SK-N-SH (cell line): ENCODE data around the gene VWF. TPM values are rescaled to one million over a fixed set of nuclear protein-coding genes. Genes with fewer than 3 reads are reported as not detected.

ENCODE experiments used
- CTCF ChIA-PET: fragments of 300-600, 350-600 bp; formaldehyde crosslinking; extraction: SDS; loops from one replicate; lab custom pipeline; 2021; lab: Yijun Ruan, JAX
- POLR2A ChIA-PET: fragments of 350-600 bp; sonication (Branson Sonifier 250); formaldehyde crosslinking; extraction: SDS; loops from one replicate; lab custom pipeline; 2020; ENCODE audit warnings: antibody characterized with exemption, inconsistent platforms; lab: Yijun Ruan, JAX
- DNase-seq: peaks from one replicate; pipeline ENCODE4 v3.0.0; 2012
- H2AFZ ChIP-seq: fragments of 200-600 bp; sonication (generic); 2 replicates; pipeline ENCODE4 v1.8.1; 2016; ENCODE audit warnings: antibody characterized with exemption, mild to moderate bottlenecking, low read depth
- H3F3A ChIP-seq: fragments of 200-600 bp; sonication (generic); replicated peaks from 2 replicates; pipeline ENCODE3; 2016; ENCODE audit warnings: antibody characterized with exemption, mild to moderate bottlenecking; ENCODE audit not compliant: insufficient read depth
- H3K27ac ChIP-seq, 2 experiments: fragments of 200-500 bp in 1 of 2; fragments of 200-600 bp in 1 of 2; sonication (Bioruptor generic) in 1 of 2; sonication (generic), shearing (Covaris generic) in 1 of 2; 2 replicates each; pipeline versions ENCODE4 v1.5.1 to v1.6.1; 2014 to 2016; ENCODE audit warnings: low read depth in 2 of 2, inconsistent platforms in 1 of 2, low read length in 1 of 2, mild to moderate bottlenecking in 1 of 2, mixed read lengths in 1 of 2
- H3K27me3 ChIP-seq: fragments of 200-600 bp; sonication (generic), shearing (Covaris generic); 2 replicates; pipeline ENCODE4 v1.6.1; 2016; ENCODE audit warnings: mixed run types; ENCODE audit not compliant: insufficient read depth
- H3K36me3 ChIP-seq, 2 experiments: fragments of 200-500 bp in 1 of 2; fragments of 200-600 bp in 1 of 2; sonication (Bioruptor generic) in 1 of 2; sonication (generic) in 1 of 2; replicated peaks in 1 of 2; 2 replicates each; pipeline versions ENCODE3 to v1.5.1; 2014 to 2016; ENCODE audit warnings: low read length in 1 of 2, mild to moderate bottlenecking in 1 of 2; ENCODE audit not compliant: insufficient read depth in 2 of 2, control insufficient read depth in 1 of 2
- H3K4me1 ChIP-seq, 2 experiments: fragments of 200-500 bp in 1 of 2; fragments of 200-600 bp in 1 of 2; sonication (Bioruptor generic) in 1 of 2; sonication (generic), shearing (Covaris generic) in 1 of 2; 2 replicates each; pipeline versions ENCODE4 v1.5.1 to v1.6.1; 2014 to 2016; ENCODE audit warnings: low read depth in 1 of 2, low read length in 1 of 2, mixed run types in 1 of 2; ENCODE audit not compliant: insufficient read depth in 2 of 2, control insufficient read depth in 1 of 2
- H3K4me2 ChIP-seq: fragments of 200-600 bp; sonication (generic), shearing (Covaris generic); 2 replicates; pipeline ENCODE4 v1.6.1; 2017; ENCODE audit warnings: mixed run types
- H3K4me3 ChIP-seq, 2 experiments: fragments of 200-500 bp in 1 of 2; fragments of 200-600 bp in 1 of 2; sonication (Bioruptor generic) in 1 of 2; sonication (generic), shearing (Covaris generic) in 1 of 2; 2 replicates each; pipeline versions ENCODE4 v1.5.1 to v1.8.1; 2014 to 2016; ENCODE audit warnings: low read depth in 2 of 2, inconsistent platforms in 1 of 2, low read length in 1 of 2, mild to moderate bottlenecking in 1 of 2, mixed read lengths in 1 of 2, moderate library complexity in 1 of 2
- H3K79me2 ChIP-seq: fragments of 200-600 bp; sonication (generic); 2 replicates; pipeline ENCODE4 v1.8.1; 2017; ENCODE audit warnings: mild to moderate bottlenecking; ENCODE audit not compliant: insufficient read depth
- H3K9ac ChIP-seq: fragments of 200-600 bp; sonication (generic); 2 replicates; pipeline ENCODE4 v1.6.1; 2017; ENCODE audit warnings: mixed run types
- H3K9me2 ChIP-seq: fragments of 200-600 bp; sonication (generic); 2 replicates; pipeline ENCODE4 v1.6.1; 2017; ENCODE audit warnings: mixed run types
- H3K9me3 ChIP-seq: fragments of 200-600 bp; sonication (generic); 2 replicates; pipeline ENCODE4 v1.6.1; 2017; ENCODE audit warnings: mixed run types, mild to moderate bottlenecking, moderate library complexity
- H4K20me1 ChIP-seq: fragments of 200-600 bp; sonication (generic); 2 replicates; pipeline ENCODE4 v1.6.1; 2017; ENCODE audit warnings: mild to moderate bottlenecking, mixed run types; ENCODE audit not compliant: insufficient read depth
- ELF1 ChIP-seq: IDR thresholded peaks from 2 replicates; pipeline ENCODE4 v1.4.0; 2012
- GATA2 ChIP-seq: sonication (generic); formaldehyde crosslinking; IDR thresholded peaks from 2 replicates; pipeline ENCODE4 v1.5.0; 2020; ENCODE audit warnings: mild to moderate bottlenecking, missing genetic modification reagents
- JUND ChIP-seq: IDR thresholded peaks from 2 replicates; pipeline ENCODE4 v1.4.0; 2012
- MEF2A ChIP-seq: IDR thresholded peaks from 2 replicates; pipeline ENCODE4 v1.4.0; 2012; ENCODE audit warnings: low read depth, borderline replicate concordance
- NFIC ChIP-seq: IDR thresholded peaks from 2 replicates; pipeline ENCODE4 v1.4.0; 2012; ENCODE audit warnings: borderline replicate concordance
- POLR2AphosphoS5 ChIP-seq: IDR thresholded peaks from 2 replicates; pipeline ENCODE4 v1.6.1; 2012; ENCODE audit warnings: low read depth, low read length
- RCOR1 ChIP-seq: fragments of 150-350 bp; IDR thresholded peaks from 2 replicates; pipeline ENCODE4 v1.6.1; 2017; ENCODE audit warnings: antibody characterized with exemption, low read length
- RXRA ChIP-seq: IDR thresholded peaks from 2 replicates; pipeline ENCODE4 v1.4.0; 2012; ENCODE audit warnings: low read depth, mild to moderate bottlenecking, borderline replicate concordance
- SIN3A ChIP-seq: IDR thresholded peaks from 2 replicates; pipeline ENCODE4 v1.6.1; 2012; ENCODE audit warnings: low read depth, mild to moderate bottlenecking, low read length, moderate library complexity, borderline replicate concordance
- SMC3 ChIP-seq: IDR thresholded peaks from 2 replicates; pipeline ENCODE4 v1.6.1; 2012; ENCODE audit warnings: low read depth, low read length, improper control_type of control experiment
- TEAD4 ChIP-seq: IDR thresholded peaks from 2 replicates; pipeline ENCODE4 v1.4.0; 2012; ENCODE audit warnings: mild to moderate bottlenecking, borderline replicate concordance; ENCODE audit not compliant: insufficient read depth
- YY1 ChIP-seq: IDR thresholded peaks from 2 replicates; pipeline ENCODE4 v1.4.0; 2012; ENCODE audit warnings: low read depth, mild to moderate bottlenecking
- WGBS: methylation state at CpG from one replicate; pipeline ENCODE4 v1.1.6; 2017; ENCODE audit warnings: low lambda C conversion rate; 5-methylcytosine and 5-hydroxymethylcytosine counted together
- polyA plus RNA-seq, 3 experiments: library from polyadenylated mRNA; depleted of rRNA; stranded (reverse); fragments of >200 nt; gene quantifications; 2 replicates each; pipeline ENCODE4 v1.2.3, GENCODE V29; 2012
- TF ChIP-seq, protein P1 (sequence below): IDR thresholded peaks from 2 replicates; pipeline ENCODE4 v1.4.0; 2012; ENCODE audit warnings: low read depth
- TF ChIP-seq, protein P2 (sequence below): fragments of 150-350 bp; IDR thresholded peaks from 2 replicates; pipeline ENCODE4 v1.6.1; 2016; ENCODE audit warnings: mild to moderate bottlenecking, low read depth, low read length
- TF ChIP-seq, protein P3 (sequence below): IDR thresholded peaks from 2 replicates; pipeline ENCODE4 v1.4.0; 2012; ENCODE audit warnings: low read depth, borderline replicate concordance
- TF ChIP-seq, protein P4 (sequence below): IDR thresholded peaks from 2 replicates; pipeline ENCODE4; 2012
- TF ChIP-seq, protein P5 (sequence below): IDR thresholded peaks from 2 replicates; pipeline ENCODE4 v1.4.0; 2012; ENCODE audit warnings: low read depth, borderline replicate concordance

VWF gene
- polyA plus RNA-seq, 1 of the 3 experiments (the other 2 are of a cell fraction) = 0.12 TPM

DNA sequence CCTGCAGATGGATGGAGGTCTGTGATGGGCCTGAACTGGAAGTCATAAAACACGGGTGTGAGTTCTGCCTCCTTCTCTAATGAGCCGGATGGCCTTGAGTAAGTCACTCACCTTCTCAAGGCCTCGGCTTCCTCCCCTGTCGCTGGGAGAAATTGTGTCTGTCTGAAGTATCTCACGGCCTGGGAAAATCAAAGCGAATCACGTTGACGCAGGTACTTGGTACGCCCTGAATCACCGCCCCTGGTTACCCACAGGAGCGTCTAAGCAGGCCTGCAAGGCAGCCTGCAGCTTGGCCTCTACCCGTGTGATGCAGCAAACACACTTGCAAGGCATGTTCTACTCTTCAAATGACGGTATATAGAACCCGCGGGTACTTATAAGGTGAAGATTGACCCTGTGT, 47.6 kb upstream of the VWF start (continued):
- TF ChIP-seq RXRA (no peak), SMC3 (no peak), TEAD4 (no peak)

DNA sequence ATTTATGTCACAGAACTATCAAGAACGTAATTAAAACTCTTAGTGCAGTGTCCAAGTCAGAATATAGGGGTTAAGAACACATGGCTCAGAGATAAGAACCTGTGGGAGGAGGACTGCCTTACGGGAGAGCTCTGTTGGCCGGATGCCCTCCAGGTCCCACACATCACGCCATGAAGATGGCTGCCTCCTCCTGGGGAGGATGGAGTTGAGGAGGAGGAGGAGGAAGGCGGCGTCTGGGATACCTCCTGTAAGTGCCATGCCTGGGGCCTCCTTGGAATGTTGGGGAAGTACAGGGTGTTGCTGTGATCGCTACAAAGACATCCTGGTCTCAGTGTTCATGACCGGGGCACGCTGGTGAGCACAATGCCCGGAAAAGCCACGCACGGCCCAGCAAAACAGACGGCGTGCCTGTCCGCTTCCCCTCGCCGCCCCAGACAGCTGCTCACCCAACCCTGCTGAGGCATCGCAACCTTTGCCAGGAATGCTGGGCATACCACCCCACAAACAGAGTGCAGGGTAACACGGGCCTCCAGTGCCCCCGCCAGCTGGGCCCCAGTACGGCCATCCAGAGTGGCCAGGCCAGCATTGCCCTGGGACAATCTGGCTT, 47.0 kb upstream of the VWF start:
- Histone ChIP-seq H3K4me1 (peaks cover 7 to 20% of the 10 kb centered on the region in 2 experiments; a peak in 3 of 4 replicates), H4K20me1 (no peaks in the 10 kb centered on the region), H3K27me3 (no peaks in the 10 kb centered on the region)
- 87% methylated on average over 5 of the region's 21 CpGs for WGBS
- POLR2A ChIA-PET = no interaction called here
- TF ChIP-seq SIN3A = no peak
- TF ChIP-seq, protein P1, sequence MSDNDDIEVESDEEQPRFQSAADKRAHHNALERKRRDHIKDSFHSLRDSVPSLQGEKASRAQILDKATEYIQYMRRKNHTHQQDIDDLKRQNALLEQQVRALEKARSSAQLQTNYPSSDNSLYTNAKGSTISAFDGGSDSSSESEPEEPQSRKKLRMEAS = no peak
- TF ChIP-seq YY1 = no peak
- TF ChIP-seq, protein P2, sequence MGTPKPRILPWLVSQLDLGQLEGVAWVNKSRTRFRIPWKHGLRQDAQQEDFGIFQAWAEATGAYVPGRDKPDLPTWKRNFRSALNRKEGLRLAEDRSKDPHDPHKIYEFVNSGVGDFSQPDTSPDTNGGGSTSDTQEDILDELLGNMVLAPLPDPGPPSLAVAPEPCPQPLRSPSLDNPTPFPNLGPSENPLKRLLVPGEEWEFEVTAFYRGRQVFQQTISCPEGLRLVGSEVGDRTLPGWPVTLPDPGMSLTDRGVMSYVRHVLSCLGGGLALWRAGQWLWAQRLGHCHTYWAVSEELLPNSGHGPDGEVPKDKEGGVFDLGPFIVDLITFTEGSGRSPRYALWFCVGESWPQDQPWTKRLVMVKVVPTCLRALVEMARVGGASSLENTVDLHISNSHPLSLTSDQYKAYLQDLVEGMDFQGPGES = no peak
- TF ChIP-seq, all 33 proteins: peak for 0
- Histone ChIP-seq H3K9me2 (no peaks in the 10 kb centered on the region), H3K4me2 (no peak overlapping the region), H3K79me2 (no peaks in the 10 kb centered on the region), H3K27ac (no peak overlapping the region), H3K9me3 (no peaks in the 10 kb centered on the region), H3K9ac (no peak overlapping the region), H3F3A (peaks cover 12% of the 10 kb centered on the region), H3K4me3 (no peak overlapping the region), H3K36me3 (no peaks in the 10 kb centered on the region), H2AFZ (no peak overlapping the region)
- CTCF ChIA-PET = no interaction called here
- no peak for DNase-seq

DNA sequence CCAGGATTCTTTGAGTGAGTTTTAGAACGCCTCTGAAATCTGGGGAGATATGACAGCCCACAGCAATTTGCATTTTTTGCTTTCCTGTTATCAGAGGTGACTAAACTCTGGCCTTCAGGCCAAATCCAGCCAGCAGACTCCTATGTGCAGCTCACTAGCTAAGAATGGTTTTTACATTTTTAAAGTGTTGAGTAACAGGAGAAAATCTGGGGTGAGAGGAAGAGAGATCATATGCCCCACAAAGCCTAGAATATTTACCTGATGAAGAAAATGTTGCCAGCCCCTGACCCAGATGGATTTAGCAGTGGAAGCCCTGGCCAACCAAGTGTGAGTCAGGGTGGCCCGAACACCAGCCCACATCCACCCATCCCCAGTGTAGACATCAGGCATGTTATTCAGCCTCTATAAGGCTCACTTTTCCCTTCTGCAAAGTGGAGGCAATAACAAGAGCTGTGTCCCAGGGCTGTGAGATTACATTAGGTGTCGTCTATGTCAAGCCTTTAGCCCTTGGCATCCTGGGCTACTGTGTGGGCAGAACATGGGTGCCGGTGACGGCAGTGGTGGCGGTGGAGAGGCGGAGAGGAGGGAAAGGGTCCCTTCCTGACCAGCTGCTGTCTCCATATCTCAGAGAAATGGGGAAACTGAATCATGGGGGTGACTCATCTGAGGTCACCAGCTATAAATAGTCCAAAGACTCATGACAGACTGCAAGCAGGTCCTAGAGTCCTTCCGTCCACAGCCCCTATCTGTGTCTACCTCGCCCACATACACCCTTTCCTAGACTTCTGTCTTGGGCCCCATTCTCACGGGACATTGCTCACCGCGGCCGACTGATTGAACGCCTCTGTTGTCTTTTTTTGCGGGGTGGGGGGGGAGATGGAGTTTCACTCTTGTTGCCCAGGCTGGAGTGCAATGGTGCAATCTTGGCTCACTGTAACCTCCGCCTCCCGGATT, 43.1 kb upstream of the VWF start:
- H3K4me2 ChIP-seq = peak overlapping the region; percentile 68
- H3K36me3 ChIP-seq = no peaks in the 10 kb centered on the region
- peak overlapping the region; percentile 75 for H3K9ac ChIP-seq
- peaks cover 11 to 20% of the 10 kb centered on the region in 2 experiments; a peak in 3 of 4 replicates for H3K4me1 ChIP-seq
- CTCF ChIA-PET = interaction anchor here (2.0 kb wide), 2 partner anchors 28 to 111 kb away, joined by 5 to 9 read pairs; no protein-coding TSS in a partner anchor
- no peaks in the 10 kb centered on the region for H3K9me3 ChIP-seq
- WGBS = 30% methylated on average over 13 of the region's 17 CpGs
- H3F3A ChIP-seq = peaks cover 19% of the 10 kb centered on the region
- no peak for DNase-seq
- H3K4me3 ChIP-seq = peak overlapping the region in 1 of 2 experiments; percentile 27; a peak in 2 of 4 replicates
- no peaks in the 10 kb centered on the region for H3K27me3 ChIP-seq
- H2AFZ ChIP-seq = peak overlapping the region; percentile 56
- H3K79me2 ChIP-seq = no peaks in the 10 kb centered on the region
- H3K9me2 ChIP-seq = no peaks in the 10 kb centered on the region
- POLR2A ChIA-PET = no interaction called here
- no peaks in the 10 kb centered on the region for H4K20me1 ChIP-seq
- H3K27ac ChIP-seq = peak overlapping the region; percentile 48 to 96; a peak in 3 of 4 replicates
- TF ChIP-seq MEF2A (peak; percentile 100), POLR2AphosphoS5 (peak; percentile 54; the same call in 1 of the 2 replicates), RCOR1 (no peak), ELF1 (no peak), GATA2 (CRISPR knock-in tag) (no peak), JUND (peak; percentile 94), NFIC (peak; percentile 49; the same call in 1 of the 2 replicates)
- TF ChIP-seq, protein P3, sequence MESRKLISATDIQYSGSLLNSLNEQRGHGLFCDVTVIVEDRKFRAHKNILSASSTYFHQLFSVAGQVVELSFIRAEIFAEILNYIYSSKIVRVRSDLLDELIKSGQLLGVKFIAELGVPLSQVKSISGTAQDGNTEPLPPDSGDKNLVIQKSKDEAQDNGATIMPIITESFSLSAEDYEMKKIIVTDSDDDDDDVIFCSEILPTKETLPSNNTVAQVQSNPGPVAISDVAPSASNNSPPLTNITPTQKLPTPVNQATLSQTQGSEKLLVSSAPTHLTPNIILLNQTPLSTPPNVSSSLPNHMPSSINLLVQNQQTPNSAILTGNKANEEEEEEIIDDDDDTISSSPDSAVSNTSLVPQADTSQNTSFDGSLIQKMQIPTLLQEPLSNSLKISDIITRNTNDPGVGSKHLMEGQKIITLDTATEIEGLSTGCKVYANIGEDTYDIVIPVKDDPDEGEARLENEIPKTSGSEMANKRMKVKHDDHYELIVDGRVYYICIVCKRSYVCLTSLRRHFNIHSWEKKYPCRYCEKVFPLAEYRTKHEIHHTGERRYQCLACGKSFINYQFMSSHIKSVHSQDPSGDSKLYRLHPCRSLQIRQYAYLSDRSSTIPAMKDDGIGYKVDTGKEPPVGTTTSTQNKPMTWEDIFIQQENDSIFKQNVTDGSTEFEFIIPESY = peak; percentile 31; the same call in 1 of the 2 replicates
- TF ChIP-seq, protein P4, sequence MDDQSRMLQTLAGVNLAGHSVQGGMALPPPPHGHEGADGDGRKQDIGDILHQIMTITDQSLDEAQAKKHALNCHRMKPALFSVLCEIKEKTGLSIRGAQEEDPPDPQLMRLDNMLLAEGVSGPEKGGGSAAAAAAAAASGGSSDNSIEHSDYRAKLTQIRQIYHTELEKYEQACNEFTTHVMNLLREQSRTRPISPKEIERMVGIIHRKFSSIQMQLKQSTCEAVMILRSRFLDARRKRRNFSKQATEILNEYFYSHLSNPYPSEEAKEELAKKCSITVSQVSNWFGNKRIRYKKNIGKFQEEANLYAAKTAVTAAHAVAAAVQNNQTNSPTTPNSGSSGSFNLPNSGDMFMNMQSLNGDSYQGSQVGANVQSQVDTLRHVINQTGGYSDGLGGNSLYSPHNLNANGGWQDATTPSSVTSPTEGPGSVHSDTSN = peak; percentile 80
- TF ChIP-seq, protein P5, sequence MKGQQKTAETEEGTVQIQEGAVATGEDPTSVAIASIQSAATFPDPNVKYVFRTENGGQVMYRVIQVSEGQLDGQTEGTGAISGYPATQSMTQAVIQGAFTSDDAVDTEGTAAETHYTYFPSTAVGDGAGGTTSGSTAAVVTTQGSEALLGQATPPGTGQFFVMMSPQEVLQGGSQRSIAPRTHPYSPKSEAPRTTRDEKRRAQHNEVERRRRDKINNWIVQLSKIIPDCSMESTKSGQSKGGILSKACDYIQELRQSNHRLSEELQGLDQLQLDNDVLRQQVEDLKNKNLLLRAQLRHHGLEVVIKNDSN = no peak
